Measurements from ENCODE around the gene COG5. TPM values are rescaled to one million over a fixed set of nuclear protein-coding genes. Genes with fewer than 3 reads are reported as not detected.

Gene COG5
- total RNA-seq, 4 donors from 2014 or later = 39.7 to 143 (median 98.3) TPM

- H3K36me3 ChIP-seq = no peaks in the 10 kb centered on the region
- DNase-seq = no peak
- H3K9me3 ChIP-seq = no peaks in the 10 kb centered on the region
- intact Hi-C loops (cut with DNase I; ENCODE audit: low total_unique reads) = no loop called here
- H3K27me3 ChIP-seq = no peaks in the 10 kb centered on the region
- no peak overlapping the region for H3K27ac ChIP-seq
- peaks cover 0 to 9% of the 10 kb centered on the region in 2 donors for H3K4me1 ChIP-seq
- no peak overlapping the region for H3K4me3 ChIP-seq
- TF ChIP-seq CTCF (IDR thresholded peaks at IDR 0.05) = no peak
- TF ChIP-seq POLR2A (IDR thresholded peaks at IDR 0.05) = no peak
Measured at GRCh38 chr7:107474104-107474521, 89.6 kb downstream of the COG5 start.

- intact Hi-C loops (cut with DNase I; ENCODE audit: low total_unique reads) = no loop called here
- Histone ChIP-seq H3K36me3 (no peaks in the 10 kb centered on the region), H3K4me3 (no peak overlapping the region), H3K9me3 (no peaks in the 10 kb centered on the region), H3K4me1 (peaks cover 0 to 9% of the 10 kb centered on the region in 2 donors), H3K27ac (peak overlapping the region in 1 of 2 donors; percentile 40), H3K27me3 (no peaks in the 10 kb centered on the region)
- no peak for DNase-seq
- TF ChIP-seq POLR2A (IDR thresholded peaks at IDR 0.05) (no peak), CTCF (IDR thresholded peaks at IDR 0.05) (no peak)
Measured at GRCh38 chr7:107472116-107472515, 91.6 kb downstream of the COG5 start.

GRCh38 chr7:107471292-107472070 is 92.2 kb downstream of the COG5 start:
- Histone ChIP-seq H3K9me3 (no peaks in the 10 kb centered on the region), H3K36me3 (no peaks in the 10 kb centered on the region), H3K4me1 (peaks cover 0 to 9% of the 10 kb centered on the region in 2 donors), H3K4me3 (no peak overlapping the region), H3K27me3 (no peaks in the 10 kb centered on the region), H3K27ac (peak overlapping the region in 1 of 2 donors; percentile 40)
- TF ChIP-seq POLR2A (IDR thresholded peaks at IDR 0.05) (no peak), CTCF (IDR thresholded peaks at IDR 0.05) (peak in 1 of 4 experiments; percentile 6)
- intact Hi-C loops (cut with DNase I; ENCODE audit: low total_unique reads) = no loop called here
- DNase-seq = no peak

GRCh38 chr7:107469929-107470328 is 93.8 kb downstream of the COG5 start, which contains the start of gene GPR22:
Gene GPR22, plus strand, starts transcription at chr7:107470057. Its CDS starts 4,004 bp downstream, at chr7:107474061.
- Histone ChIP-seq H3K27me3 (no peaks in the 10 kb centered on the region), H3K4me1 (peaks cover 0 to 9% of the 10 kb centered on the region in 2 donors), H3K27ac (no peak within 1 kb of the TSS), H3K4me3 (no peak within 1 kb of the TSS), H3K9me3 (no peaks in the 10 kb centered on the region), H3K36me3 (no peaks in the 10 kb centered on the region)
- TF ChIP-seq POLR2A (IDR thresholded peaks at IDR 0.05) = no peak
- TF ChIP-seq CTCF (IDR thresholded peaks at IDR 0.05) = no peak
- intact Hi-C loops (cut with DNase I; ENCODE audit: low total_unique reads) = loop anchor here (10.0 kb wide), 1 partner anchor 255 kb away; no protein-coding TSS in a partner anchor
- DNase-seq = no peak

GRCh38 chr7:107468824-107469223 is 94.9 kb downstream of the COG5 start:
- no peak for DNase-seq
- no peaks in the 10 kb centered on the region for H3K36me3 ChIP-seq
- H3K27me3 ChIP-seq = no peaks in the 10 kb centered on the region
- H3K4me3 ChIP-seq = no peak overlapping the region
- no peak for TF ChIP-seq CTCF (IDR thresholded peaks at IDR 0.05)
- TF ChIP-seq POLR2A (IDR thresholded peaks at IDR 0.05) = no peak
- no peak overlapping the region for H3K27ac ChIP-seq
- no peaks in the 10 kb centered on the region for H3K9me3 ChIP-seq
- peaks cover 0 to 9% of the 10 kb centered on the region in 2 donors for H3K4me1 ChIP-seq
- intact Hi-C loops (cut with DNase I; ENCODE audit: low total_unique reads) = loop anchor here (10.0 kb wide), 1 partner anchor 256 kb away; no protein-coding TSS in a partner anchor
